ENCODE results near the gene TMTC2. TPM values are rescaled to one million over a fixed set of nuclear protein-coding genes. Genes with fewer than 3 reads are reported as not detected.

Gene TMTC2
- total RNA-seq, 1 donor from 2014 or later = 37.9 TPM

- H3K36me3 ChIP-seq = no peaks in the 10 kb centered on the region
- intact Hi-C loops (cut with DNase I) = no loop called here
- H3K4me1 ChIP-seq = no peaks in the 10 kb centered on the region
- DNase-seq (no peak), ATAC-seq (no peak)
- H3K4me3 ChIP-seq = no peak overlapping the region
- H3K9me3 ChIP-seq = no peaks in the 10 kb centered on the region
- no peaks in the 10 kb centered on the region for H3K27me3 ChIP-seq
- TF ChIP-seq, protein P1, sequence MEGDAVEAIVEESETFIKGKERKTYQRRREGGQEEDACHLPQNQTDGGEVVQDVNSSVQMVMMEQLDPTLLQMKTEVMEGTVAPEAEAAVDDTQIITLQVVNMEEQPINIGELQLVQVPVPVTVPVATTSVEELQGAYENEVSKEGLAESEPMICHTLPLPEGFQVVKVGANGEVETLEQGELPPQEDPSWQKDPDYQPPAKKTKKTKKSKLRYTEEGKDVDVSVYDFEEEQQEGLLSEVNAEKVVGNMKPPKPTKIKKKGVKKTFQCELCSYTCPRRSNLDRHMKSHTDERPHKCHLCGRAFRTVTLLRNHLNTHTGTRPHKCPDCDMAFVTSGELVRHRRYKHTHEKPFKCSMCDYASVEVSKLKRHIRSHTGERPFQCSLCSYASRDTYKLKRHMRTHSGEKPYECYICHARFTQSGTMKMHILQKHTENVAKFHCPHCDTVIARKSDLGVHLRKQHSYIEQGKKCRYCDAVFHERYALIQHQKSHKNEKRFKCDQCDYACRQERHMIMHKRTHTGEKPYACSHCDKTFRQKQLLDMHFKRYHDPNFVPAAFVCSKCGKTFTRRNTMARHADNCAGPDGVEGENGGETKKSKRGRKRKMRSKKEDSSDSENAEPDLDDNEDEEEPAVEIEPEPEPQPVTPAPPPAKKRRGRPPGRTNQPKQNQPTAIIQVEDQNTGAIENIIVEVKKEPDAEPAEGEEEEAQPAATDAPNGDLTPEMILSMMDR (IDR thresholded peaks at IDR 0.05) = no peak
- H3K27ac ChIP-seq = no peak overlapping the region
Observed at GRCh38 chr12:82862069-82862841, 175.5 kb downstream of the TMTC2 start.

GRCh38 chr12:82862876-82863649 lies 176.4 kb downstream of the TMTC2 start:
- Histone ChIP-seq H3K9me3 (no peaks in the 10 kb centered on the region), H3K4me3 (no peak overlapping the region), H3K27me3 (no peaks in the 10 kb centered on the region), H3K36me3 (no peaks in the 10 kb centered on the region), H3K27ac (no peak overlapping the region), H3K4me1 (no peaks in the 10 kb centered on the region)
- ATAC-seq (no peak), DNase-seq (no peak)
- TF ChIP-seq, protein P1 (IDR thresholded peaks at IDR 0.05) = no peak
- intact Hi-C loops (cut with DNase I) = no loop called here

DNA sequence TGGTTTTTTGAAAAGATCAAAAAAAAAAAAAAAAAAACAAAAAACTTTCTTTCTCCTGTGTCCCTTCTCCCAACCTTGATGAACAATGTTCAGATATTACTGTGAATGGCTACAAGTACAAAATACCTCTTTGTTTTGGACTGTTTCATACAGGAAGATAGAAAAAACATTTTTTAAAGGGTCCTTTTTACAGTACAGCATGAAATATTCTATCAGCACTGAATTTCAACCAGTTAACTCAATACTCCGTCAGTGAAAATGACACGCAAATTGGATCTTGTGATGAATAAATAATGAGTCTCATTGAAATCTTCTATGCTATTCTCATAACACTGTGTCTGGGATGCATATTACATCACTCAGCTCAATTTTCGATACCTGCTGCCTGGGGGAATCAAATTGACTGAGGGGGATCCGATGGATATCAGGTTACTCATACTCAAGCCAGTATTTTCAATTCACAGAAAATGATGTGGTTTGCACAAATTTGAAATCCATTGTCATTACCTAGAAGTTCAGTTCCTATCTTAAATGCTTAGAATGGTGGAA lies 179.6 kb downstream of the TMTC2 start:
- H3K27ac ChIP-seq = no peak overlapping the region
- H3K9me3 ChIP-seq = no peaks in the 10 kb centered on the region
- TF ChIP-seq, protein P1 (IDR thresholded peaks at IDR 0.05) = no peak
- H3K4me3 ChIP-seq = no peak overlapping the region
- DNase-seq (no peak), ATAC-seq (no peak)
- H3K4me1 ChIP-seq = no peaks in the 10 kb centered on the region
- H3K36me3 ChIP-seq = no peaks in the 10 kb centered on the region
- no peaks in the 10 kb centered on the region for H3K27me3 ChIP-seq
- intact Hi-C loops (cut with DNase I) = no loop called here

GRCh38 chr12:82866946-82867345 lies 180.2 kb downstream of the TMTC2 start:
- intact Hi-C loops (cut with DNase I) = no loop called here
- no peak for DNase-seq

DNA sequence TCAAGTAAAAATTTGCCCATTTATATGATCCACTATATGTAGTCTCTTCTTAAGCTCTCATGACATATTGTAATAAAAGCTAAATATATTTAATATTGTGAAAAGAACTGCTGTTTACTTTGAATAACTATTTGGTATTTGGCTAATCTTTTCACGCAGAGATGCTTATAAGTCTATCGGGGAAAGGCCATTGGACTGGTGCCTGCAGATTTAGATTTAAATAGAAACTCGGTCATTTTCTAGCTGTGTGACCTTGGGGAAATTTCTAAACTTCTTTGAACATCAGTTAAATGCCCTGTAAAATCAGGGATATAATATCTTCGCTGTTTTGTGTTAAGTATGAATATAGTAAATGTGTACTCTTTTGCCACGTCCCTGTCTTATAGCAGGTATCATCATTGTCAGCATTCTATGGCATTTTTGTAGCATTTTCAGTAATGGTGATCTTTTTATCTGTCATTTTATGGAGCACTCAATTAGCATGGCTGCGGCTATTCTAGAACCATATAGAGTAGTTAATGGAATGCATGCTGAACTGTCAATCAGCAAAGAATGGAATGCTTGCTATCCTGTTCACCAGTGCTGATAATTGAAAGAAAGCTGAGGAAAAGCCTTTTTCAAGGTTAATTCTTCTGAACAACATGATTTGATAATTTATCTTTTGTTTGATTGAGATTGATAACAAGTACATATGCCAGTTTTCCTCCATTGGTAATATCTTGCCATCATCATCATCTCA lies 181.2 kb downstream of the TMTC2 start:
- Histone ChIP-seq H3K27ac (no peak overlapping the region), H3K4me1 (no peaks in the 10 kb centered on the region), H3K9me3 (no peaks in the 10 kb centered on the region), H3K4me3 (no peak overlapping the region), H3K36me3 (no peaks in the 10 kb centered on the region), H3K27me3 (no peaks in the 10 kb centered on the region)
- ATAC-seq = no peak
- TF ChIP-seq, protein P1 (IDR thresholded peaks at IDR 0.05) = no peak
- intact Hi-C loops (cut with DNase I) = no loop called here
- DNase-seq = no peak

More at GRCh38 chr12:82866946-82867345, 180.2 kb downstream of the TMTC2 start:
- TF ChIP-seq, protein P1 (IDR thresholded peaks at IDR 0.05) = no peak
- no peak overlapping the region for H3K4me3 ChIP-seq
- H3K4me1 ChIP-seq = no peaks in the 10 kb centered on the region
- no peak overlapping the region for H3K27ac ChIP-seq
- H3K9me3 ChIP-seq = no peaks in the 10 kb centered on the region
- H3K36me3 ChIP-seq = no peaks in the 10 kb centered on the region
- ATAC-seq = no peak
- H3K27me3 ChIP-seq = no peaks in the 10 kb centered on the region

All from upper lobe of right lung (tissue), 1 donor.